Astrocyte (in vitro differentiated cells and primary cell): ENCODE results near the gene NRBP1. TPM values are rescaled to one million over a fixed set of nuclear protein-coding genes. Genes with fewer than 3 reads are reported as not detected.

Source experiments
- DNase-seq: peaks from one replicate; pipeline ENCODE4 v3.0.0-alpha.2; 2010; ENCODE audit warnings: low read depth
- FAIRE-seq: peaks from 2 replicates; lab custom pipeline; 2011; peaks lifted over from hg19 to GRCh38; lab: Jason Lieb, UNC
- H2AFZ ChIP-seq: 2 replicates; pipeline ENCODE4 v1.6.0; 2012; ENCODE audit warnings: low read depth, low read length, inconsistent platforms
- H3K27ac ChIP-seq: 2 replicates; pipeline ENCODE4 v1.5.1; 2011; ENCODE audit warnings: low read depth, low read length, inconsistent platforms
- H3K27me3 ChIP-seq: 2 replicates; pipeline ENCODE4 v1.6.0; 2011; ENCODE audit warnings: low read length, inconsistent platforms; ENCODE audit not compliant: insufficient read depth
- H3K36me3 ChIP-seq: 2 replicates; pipeline ENCODE4 v1.5.1; 2011; ENCODE audit warnings: low read length, inconsistent platforms; ENCODE audit not compliant: insufficient read depth
- H3K4me1 ChIP-seq: 2 replicates; pipeline ENCODE4 v1.5.1; 2011; ENCODE audit warnings: low read length, inconsistent platforms; ENCODE audit not compliant: insufficient read depth
- H3K4me2 ChIP-seq: 2 replicates; pipeline ENCODE4 v1.6.0; 2012; ENCODE audit warnings: low read length, inconsistent platforms
- H3K4me3 ChIP-seq: 2 replicates; pipeline ENCODE4 v1.5.1; 2011; ENCODE audit warnings: low read depth, mild to moderate bottlenecking, low read length, inconsistent platforms; ENCODE audit not compliant: insufficient read depth
- H3K79me2 ChIP-seq: 2 replicates; pipeline ENCODE4 v1.6.0; 2012; ENCODE audit warnings: mild to moderate bottlenecking, low read length, inconsistent platforms; ENCODE audit not compliant: insufficient read depth
- H3K9ac ChIP-seq: 2 replicates; pipeline ENCODE4 v1.6.0; 2012; ENCODE audit warnings: mild to moderate bottlenecking, low read length, inconsistent platforms
- H3K9me3 ChIP-seq: 2 replicates; pipeline ENCODE4 v1.5.1; 2012; ENCODE audit warnings: low read depth, mild to moderate bottlenecking, low read length, inconsistent platforms; ENCODE audit not compliant: insufficient read depth
- H4K20me1 ChIP-seq: 2 replicates; pipeline ENCODE4 v1.6.0; 2012; ENCODE audit warnings: low read length, inconsistent platforms; ENCODE audit not compliant: insufficient read depth
- H3K27ac Mint-ChIP-seq: one replicate; pipeline ENCODE4 v1.8.0; 2021; ENCODE audit warnings: mild to moderate bottlenecking, mixed read lengths; ENCODE audit not compliant: unreplicated experiment
- H3K27me3 Mint-ChIP-seq: one replicate; pipeline ENCODE4 v1.8.0; 2021; ENCODE audit warnings: low read depth, mixed read lengths; ENCODE audit not compliant: unreplicated experiment
- H3K36me3 Mint-ChIP-seq: one replicate; pipeline ENCODE4 v1.8.0; 2021; ENCODE audit warnings: low read depth, mixed read lengths; ENCODE audit not compliant: unreplicated experiment
- H3K4me1 Mint-ChIP-seq: one replicate; pipeline ENCODE4 v1.8.0; 2021; ENCODE audit warnings: low read depth, mixed read lengths; ENCODE audit not compliant: unreplicated experiment
- H3K4me3 Mint-ChIP-seq: one replicate; pipeline ENCODE4 v1.8.0; 2021; ENCODE audit warnings: mild to moderate bottlenecking, moderate library complexity, mixed read lengths; ENCODE audit not compliant: unreplicated experiment
- H3K9me3 Mint-ChIP-seq: one replicate; pipeline ENCODE4 v1.8.0; 2021; ENCODE audit warnings: mild to moderate bottlenecking, mixed read lengths; ENCODE audit not compliant: unreplicated experiment
- EZH2 ChIP-seq: IDR thresholded peaks from 2 replicates; pipeline ENCODE4 v1.6.1; 2012; ENCODE audit warnings: mild to moderate bottlenecking, low read length, inconsistent platforms; ENCODE audit not compliant: insufficient read depth
- total RNA-seq: library from RNA; stranded (reverse); gene quantifications from 2 replicates; pipeline ENCODE4 v1.2.1, GENCODE V29; 2021
- TF ChIP-seq, protein P1 (sequence below): IDR thresholded peaks from 2 replicates; pipeline ENCODE4 v1.5.1; 2011; ENCODE audit warnings: low read depth, mild to moderate bottlenecking, inconsistent platforms, low read length, moderate library complexity; ENCODE audit not compliant: insufficient read depth

The NRBP1 gene
- total RNA-seq, 1 donor from 2014 or later = 127 TPM

DNA sequence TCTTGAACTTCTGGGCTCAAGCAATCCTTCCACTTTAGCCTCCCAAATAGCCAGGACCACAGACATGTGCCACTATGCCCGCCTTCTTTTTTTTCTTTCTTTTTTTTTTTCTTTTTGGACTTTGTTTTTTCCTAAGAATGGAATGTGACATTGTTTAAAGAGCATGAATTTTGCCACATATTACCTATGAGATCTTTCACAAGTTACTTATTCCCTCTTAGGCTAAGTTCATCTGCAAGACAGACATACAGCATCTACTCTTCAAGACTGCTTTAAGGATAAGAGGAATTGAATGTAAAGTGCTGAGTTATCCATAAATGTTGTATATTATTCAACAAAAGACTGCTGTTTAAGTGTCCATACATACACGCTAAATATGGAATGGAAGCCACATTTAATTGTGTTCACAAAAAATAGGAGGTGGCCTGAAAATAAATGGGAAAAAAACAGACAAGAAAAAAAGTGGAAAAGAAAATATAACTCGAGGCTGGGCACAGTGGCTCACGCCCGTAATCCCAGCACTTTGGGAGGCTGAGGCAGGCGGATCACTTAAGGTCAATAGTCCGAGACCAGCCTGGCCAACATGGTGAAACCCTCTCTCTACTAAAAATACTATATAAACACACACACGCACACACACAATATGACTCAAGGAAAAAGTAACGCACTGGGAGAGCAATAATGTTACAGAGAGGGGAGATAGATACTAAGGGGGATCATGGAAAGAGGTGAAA is 15.8 kb upstream of the NRBP1 start:
- peaks cover 19% of the 10 kb centered on the region for H3K79me2 ChIP-seq
- TF ChIP-seq, protein P1, sequence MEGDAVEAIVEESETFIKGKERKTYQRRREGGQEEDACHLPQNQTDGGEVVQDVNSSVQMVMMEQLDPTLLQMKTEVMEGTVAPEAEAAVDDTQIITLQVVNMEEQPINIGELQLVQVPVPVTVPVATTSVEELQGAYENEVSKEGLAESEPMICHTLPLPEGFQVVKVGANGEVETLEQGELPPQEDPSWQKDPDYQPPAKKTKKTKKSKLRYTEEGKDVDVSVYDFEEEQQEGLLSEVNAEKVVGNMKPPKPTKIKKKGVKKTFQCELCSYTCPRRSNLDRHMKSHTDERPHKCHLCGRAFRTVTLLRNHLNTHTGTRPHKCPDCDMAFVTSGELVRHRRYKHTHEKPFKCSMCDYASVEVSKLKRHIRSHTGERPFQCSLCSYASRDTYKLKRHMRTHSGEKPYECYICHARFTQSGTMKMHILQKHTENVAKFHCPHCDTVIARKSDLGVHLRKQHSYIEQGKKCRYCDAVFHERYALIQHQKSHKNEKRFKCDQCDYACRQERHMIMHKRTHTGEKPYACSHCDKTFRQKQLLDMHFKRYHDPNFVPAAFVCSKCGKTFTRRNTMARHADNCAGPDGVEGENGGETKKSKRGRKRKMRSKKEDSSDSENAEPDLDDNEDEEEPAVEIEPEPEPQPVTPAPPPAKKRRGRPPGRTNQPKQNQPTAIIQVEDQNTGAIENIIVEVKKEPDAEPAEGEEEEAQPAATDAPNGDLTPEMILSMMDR = no peak
- TF ChIP-seq EZH2 = no peak
- DNase-seq (no peak), FAIRE-seq (no peak)
- H3K4me1 ChIP-seq = peaks cover 10% of the 10 kb centered on the region
- no peak overlapping the region for H3K9ac ChIP-seq
- no peaks in the 10 kb centered on the region for H3K27me3 ChIP-seq
- Mint-ChIP-seq H3K36me3 (no peaks in the 10 kb centered on the region), H3K9me3 (peaks cover 2% of the 10 kb centered on the region), H3K4me1 (peaks cover 5% of the 10 kb centered on the region), H3K4me3 (no peak overlapping the region), H3K27me3 (no peaks in the 10 kb centered on the region), H3K27ac (no peak overlapping the region)
- H3K9me3 ChIP-seq = no peaks in the 10 kb centered on the region
- H3K27ac ChIP-seq = no peak overlapping the region
- no peaks in the 10 kb centered on the region for H3K36me3 ChIP-seq
- peaks cover 9% of the 10 kb centered on the region for H4K20me1 ChIP-seq
- no peak overlapping the region for H3K4me2 ChIP-seq
- no peak overlapping the region for H3K4me3 ChIP-seq
- no peak overlapping the region for H2AFZ ChIP-seq

DNA sequence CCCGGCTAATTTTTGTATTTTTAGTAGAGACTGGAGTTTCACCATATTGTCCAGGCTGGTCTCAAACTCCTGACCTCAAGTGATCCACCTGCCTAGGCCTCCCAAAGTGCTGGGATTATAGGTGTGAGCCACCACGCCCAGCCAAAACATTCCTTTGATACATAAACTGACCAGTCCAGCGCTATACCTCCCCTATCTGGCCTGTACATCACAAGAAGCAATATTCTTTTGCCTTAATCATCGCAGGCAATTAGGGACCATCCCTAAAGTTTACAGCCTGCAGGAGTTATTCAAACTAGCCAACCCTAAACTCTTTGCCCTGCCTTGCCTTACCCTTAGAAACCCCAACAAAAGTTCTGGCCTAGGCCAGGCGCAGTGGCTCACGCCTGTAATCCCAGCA is 12.3 kb upstream of the NRBP1 start:
- Histone ChIP-seq H3K9ac (no peak overlapping the region), H3K27ac (no peak overlapping the region), H3K4me1 (no peaks in the 10 kb centered on the region), H3K79me2 (no peaks in the 10 kb centered on the region), H3K4me2 (no peak overlapping the region), H2AFZ (no peak overlapping the region), H3K9me3 (no peaks in the 10 kb centered on the region), H3K4me3 (no peak overlapping the region), H3K27me3 (no peaks in the 10 kb centered on the region), H4K20me1 (no peaks in the 10 kb centered on the region), H3K36me3 (no peaks in the 10 kb centered on the region)
- no peaks in the 10 kb centered on the region for H3K4me1 Mint-ChIP-seq
- FAIRE-seq (no peak), DNase-seq (no peak)
- H3K27ac Mint-ChIP-seq = no peak overlapping the region
- H3K27me3 Mint-ChIP-seq = peaks cover 1% of the 10 kb centered on the region
- H3K4me3 Mint-ChIP-seq = no peak overlapping the region
- H3K36me3 Mint-ChIP-seq = no peaks in the 10 kb centered on the region
- H3K9me3 Mint-ChIP-seq = no peaks in the 10 kb centered on the region
- TF ChIP-seq EZH2 = no peak
- TF ChIP-seq, protein P1 = no peak

DNA sequence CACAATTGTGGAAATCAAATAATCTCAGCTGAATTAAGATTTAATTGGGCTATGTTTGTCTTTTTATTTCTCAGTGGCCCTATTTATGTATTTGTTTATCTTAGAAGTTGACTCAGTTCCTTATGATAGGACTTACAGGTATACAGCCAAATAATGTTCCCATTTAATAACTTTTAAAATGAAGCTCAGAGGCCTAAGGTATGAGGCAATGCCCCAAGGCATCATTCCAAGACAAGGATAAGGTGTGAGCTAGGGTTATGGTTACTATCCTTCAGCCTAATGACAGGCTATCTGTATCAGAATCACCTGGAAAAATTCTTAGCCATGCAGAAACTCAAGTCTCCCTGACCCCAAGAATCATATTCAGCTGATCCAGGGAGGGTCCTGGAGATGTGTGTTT is 7.4 kb upstream of the NRBP1 start:
- FAIRE-seq = no peak
- H3K27me3 ChIP-seq = no peaks in the 10 kb centered on the region
- no peak overlapping the region for H3K4me3 Mint-ChIP-seq
- no peak overlapping the region for H3K27ac ChIP-seq
- H3K9ac ChIP-seq = no peak overlapping the region
- no peaks in the 10 kb centered on the region for H3K36me3 Mint-ChIP-seq
- no peaks in the 10 kb centered on the region for H3K9me3 Mint-ChIP-seq
- no peak for TF ChIP-seq EZH2
- TF ChIP-seq, protein P1 = no peak
- H3K36me3 ChIP-seq = no peaks in the 10 kb centered on the region
- H3K27me3 Mint-ChIP-seq = peaks cover 1% of the 10 kb centered on the region
- no peaks in the 10 kb centered on the region for H3K9me3 ChIP-seq
- H4K20me1 ChIP-seq = no peaks in the 10 kb centered on the region
- no peak overlapping the region for H3K27ac Mint-ChIP-seq
- no peak overlapping the region for H2AFZ ChIP-seq
- H3K4me1 Mint-ChIP-seq = no peaks in the 10 kb centered on the region
- no peaks in the 10 kb centered on the region for H3K4me1 ChIP-seq
- DNase-seq = no peak
- no peak overlapping the region for H3K4me2 ChIP-seq
- no peaks in the 10 kb centered on the region for H3K79me2 ChIP-seq
- H3K4me3 ChIP-seq = no peak overlapping the region
